Fibroblast of the aortic adventitia (primary cell): ENCODE measurements around the gene DLX3. TPM values are rescaled to one million over a fixed set of nuclear protein-coding genes. Genes with fewer than 3 reads are reported as not detected.

Experiments used
- DNase-seq: peaks from one replicate; pipeline ENCODE4 v3.0.0-alpha.2; 2010; ENCODE audit warnings: low read depth
- H3K4me3 ChIP-seq: 2 replicates; pipeline ENCODE4 v1.5.1; 2011; ENCODE audit warnings: low read depth, mild to moderate bottlenecking, control low read depth, low read length, moderate library complexity
- CTCF ChIP-seq: IDR thresholded peaks from 2 replicates; pipeline ENCODE4 v1.5.1; 2011; ENCODE audit warnings: mild to moderate bottlenecking, low read length, control low read depth, inconsistent platforms; ENCODE audit not compliant: insufficient read depth
- total RNA-seq: library from RNA; depleted of rRNA; stranded (reverse); fragments of >200 nt; gene quantifications from 2 replicates; pipeline ENCODE4 v1.2.3, GENCODE V29; 2012; ENCODE audit warnings: low replicate concordance

DLX3 gene
- total RNA-seq, 1 donor = not detected

DNA sequence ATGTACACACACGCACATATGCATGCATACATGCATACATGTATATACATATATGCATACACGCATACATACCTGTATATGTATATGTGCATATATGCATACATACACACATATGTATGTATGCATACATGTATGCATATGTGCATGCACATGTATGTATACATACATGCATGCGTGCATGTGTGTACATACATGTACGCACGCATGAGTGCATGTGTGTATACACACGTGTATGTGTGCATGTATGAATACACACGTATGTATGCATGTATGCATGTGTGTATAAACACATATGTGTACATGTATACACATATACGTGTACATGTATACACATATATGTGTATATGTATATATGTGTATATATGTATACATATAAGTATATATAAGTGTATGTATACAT, 28.5 kb upstream of the DLX3 start:
- no peak for DNase-seq
- H3K4me3 ChIP-seq = no peak overlapping the region
- no peak for TF ChIP-seq CTCF

DNA sequence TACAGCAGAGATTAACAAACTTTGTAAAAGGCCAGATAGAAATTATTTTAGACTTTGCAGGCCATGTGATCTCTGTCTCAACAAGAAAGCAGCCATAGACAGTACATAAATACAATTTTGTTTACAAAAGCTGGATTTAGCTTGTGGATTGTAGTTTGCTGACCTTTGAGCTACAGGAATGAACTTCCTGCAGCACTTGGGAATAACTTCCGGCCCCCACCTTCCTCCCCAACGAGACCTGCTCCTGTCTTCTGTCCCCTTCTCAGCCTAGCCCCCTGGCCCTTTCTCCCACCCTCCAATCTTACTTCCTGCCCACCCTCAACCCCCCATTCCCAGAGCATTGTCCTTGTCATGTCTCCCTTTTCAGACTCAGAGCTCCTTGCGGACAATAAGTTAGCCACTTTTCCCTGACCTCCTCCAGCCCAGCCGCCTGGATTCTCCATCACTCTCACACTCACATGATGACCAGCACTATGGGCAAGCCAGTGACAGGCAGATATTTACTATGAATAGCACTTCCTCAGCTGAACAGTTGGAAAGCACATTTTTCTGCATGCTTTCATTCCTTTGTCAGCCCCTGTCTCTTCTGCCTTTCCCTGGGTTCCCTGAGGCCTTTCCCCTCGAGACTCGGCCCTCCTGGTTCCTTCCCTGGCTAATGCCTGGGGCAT, 27.6 kb upstream of the DLX3 start:
- no peak overlapping the region for H3K4me3 ChIP-seq
- DNase-seq = no peak
- no peak for TF ChIP-seq CTCF

GRCh38 chr17:50021681-50022370, 26.8 kb upstream of the DLX3 start:
- TF ChIP-seq CTCF = no peak
- no peak for DNase-seq
- no peak overlapping the region for H3K4me3 ChIP-seq

- TF ChIP-seq CTCF = no peak
- no peak for DNase-seq
- no peak overlapping the region for H3K4me3 ChIP-seq
Measured at GRCh38 chr17:50020841-50021599, 26.0 kb upstream of the DLX3 start.

DNA sequence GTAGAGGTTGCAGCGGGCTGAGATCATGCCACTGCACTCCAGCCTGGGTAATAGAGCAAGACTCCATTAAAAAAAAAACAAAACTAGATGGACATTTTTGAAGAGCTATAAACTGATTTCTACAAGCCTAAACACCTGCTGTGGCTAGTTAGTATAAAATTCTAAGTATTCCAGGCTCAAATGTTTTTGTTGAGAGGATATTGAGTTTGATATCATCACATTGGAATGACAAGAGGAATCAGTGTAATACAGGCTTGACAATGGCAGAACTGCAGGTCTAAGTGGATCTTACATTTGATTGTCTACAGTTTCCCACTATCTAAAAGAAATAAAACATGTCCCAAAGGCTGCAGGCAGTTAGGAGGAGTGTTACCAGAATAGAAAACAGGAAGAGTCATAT, 23.9 kb upstream of the DLX3 start:
- DNase-seq = no peak
- no peak for TF ChIP-seq CTCF
- H3K4me3 ChIP-seq = no peak overlapping the region

GRCh38 chr17:50015146-50015545, 20.1 kb upstream of the DLX3 start:
- no peak overlapping the region for H3K4me3 ChIP-seq
- no peak for TF ChIP-seq CTCF
- no peak for DNase-seq
